ENCODE results near the gene KCNQ1.

The KCNQ1 gene

GRCh38 chr11:2426221-2426620, 18.6 kb upstream of the KCNQ1 start:
- DNase-seq = no peak

GRCh38 chr11:2426826-2427521, 17.8 kb upstream of the KCNQ1 start:
- no peak for DNase-seq

GRCh38 chr11:2427721-2428321, 17.0 kb upstream of the KCNQ1 start:
- DNase-seq = no peak

- peak; percentile 86 for DNase-seq
These were observed 16.4 kb upstream of the KCNQ1 start for GRCh38 chr11:2428322-2428795.

GRCh38 chr11:2431395-2431794, 13.4 kb upstream of the KCNQ1 start:
- DNase-seq = no peak

GRCh38 chr11:2432171-2432621, 12.6 kb upstream of the KCNQ1 start:
- DNase-seq = no peak

- DNase-seq = no peak
These were observed 12.2 kb upstream of the KCNQ1 start for GRCh38 chr11:2432628-2433071.

GRCh38 chr11:2433106-2433925, 11.5 kb upstream of the KCNQ1 start:
- no peak for DNase-seq

GRCh38 chr11:2434008-2434407, 10.8 kb upstream of the KCNQ1 start:
- no peak for DNase-seq

- no peak for DNase-seq
These were observed 10.1 kb upstream of the KCNQ1 start for GRCh38 chr11:2434506-2435255.

GRCh38 chr11:2435288-2436012, 9.4 kb upstream of the KCNQ1 start:
- no peak for DNase-seq

- DNase-seq = no peak
These were observed 8.7 kb upstream of the KCNQ1 start for GRCh38 chr11:2436013-2436520.

- DNase-seq = no peak
These were observed 8.2 kb upstream of the KCNQ1 start for GRCh38 chr11:2436521-2437031.

GRCh38 chr11:2437516-2437915, 7.3 kb upstream of the KCNQ1 start:
- no peak for DNase-seq

- no peak for DNase-seq
These were observed 5.0 kb upstream of the KCNQ1 start for GRCh38 chr11:2439820-2440219.

- no peak for DNase-seq
These were observed 4.2 kb upstream of the KCNQ1 start for GRCh38 chr11:2440646-2441045.

- no peak for DNase-seq
These were observed 3.6 kb upstream of the KCNQ1 start for GRCh38 chr11:2441171-2441570.

- DNase-seq = no peak
These were observed 2.2 kb upstream of the KCNQ1 start for GRCh38 chr11:2442589-2442988.

GRCh38 chr11:2443406-2443805, 1.4 kb upstream of the KCNQ1 start:
- DNase-seq = no peak

GRCh38 chr11:2443881-2444820, 657 bp upstream of the KCNQ1 start, which contains the start of gene TRPM5:
Gene TRPM5 (minus strand): TSS chr11:2444514. CDS start chr11:2423036, 21,478 bp downstream.
- DNase-seq = peak; percentile 76

Measured in activated naive CD4-positive, alpha-beta T cell treated with Interleukin-2 at 50 U/mL for 16 hours (primary cell).